NCI-H2081 treated with DMSO at 0.1 percent for 48 hours (cell line): ENCODE results near the gene CD63.
"Not testable (repeated sequence)": the region's sequence is repeated elsewhere in the genome, so short reads cannot be mapped to it uniquely, and the experiment has no call there.

ENCODE experiments used
- DNase-seq: peaks from one replicate; lab custom pipeline; 2025; lab: John Stamatoyannopoulos, UW

The CD63 gene

DNA sequence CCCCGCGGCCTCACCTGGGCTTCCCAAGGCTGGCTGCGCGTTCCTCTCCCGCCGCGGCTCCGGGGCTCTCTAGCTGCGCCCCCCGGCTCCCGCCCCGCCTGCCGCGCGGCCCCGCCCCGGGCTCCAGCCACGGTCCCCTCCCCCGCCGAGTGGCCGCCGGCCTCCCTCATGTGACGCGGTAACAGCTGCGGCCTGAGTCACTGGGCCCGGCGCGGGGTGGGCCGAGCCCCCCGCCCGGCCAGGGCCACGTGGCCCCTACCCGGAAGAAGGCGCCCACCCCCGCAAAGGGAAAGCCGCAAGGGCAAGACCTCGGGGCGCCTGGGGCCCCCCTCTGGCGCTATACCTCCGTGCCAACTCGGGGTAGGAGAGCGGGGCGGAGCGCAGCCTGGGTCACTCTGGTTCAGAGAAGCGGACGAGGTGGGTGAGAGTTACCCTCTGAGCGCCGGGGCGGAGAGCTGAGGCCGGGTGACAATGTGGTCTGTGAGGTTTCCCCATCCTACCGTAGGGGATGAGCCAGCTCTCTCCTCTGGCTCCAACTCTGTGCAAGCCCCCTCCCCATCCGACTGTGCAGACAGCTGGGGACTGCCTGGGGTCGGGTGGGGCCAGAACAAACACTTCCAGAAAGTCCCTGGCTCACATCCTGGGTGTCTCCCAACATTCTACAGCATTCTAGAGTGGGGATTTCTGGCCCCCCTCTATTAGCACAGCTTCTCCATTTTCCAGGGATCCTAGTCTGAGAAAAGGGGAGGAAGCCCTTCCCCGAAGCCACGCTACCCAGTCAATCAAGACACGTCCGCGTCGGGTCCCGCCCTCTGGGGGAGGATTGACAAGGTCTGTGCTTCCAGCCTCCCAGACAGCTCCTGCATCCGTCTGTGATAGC is at the start of gene CD63:
CD63 (minus strand) TSS at position 71 of the 880 bp plus-strand sequence. CDS start 668 bp downstream, outside the sequence.
- DNase-seq = no peak

DNA sequence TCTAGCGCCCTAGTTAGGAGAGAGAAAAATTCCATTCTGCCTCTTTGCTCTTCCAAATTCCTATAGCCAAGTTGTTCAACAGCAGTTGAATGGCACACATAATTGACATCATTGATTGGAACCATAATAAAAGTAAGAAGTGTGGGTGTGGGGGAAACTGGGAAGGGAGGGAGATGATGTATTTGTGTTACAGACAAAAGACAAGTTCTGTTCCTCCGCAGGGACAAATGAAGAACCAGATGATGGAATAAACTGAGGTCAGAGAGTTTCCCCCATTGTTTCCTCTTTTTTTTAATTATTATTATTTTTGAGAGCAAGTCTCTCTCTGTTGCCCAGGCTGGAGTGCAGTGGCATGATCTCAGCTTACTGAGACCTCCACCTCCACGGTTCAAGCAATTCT is 49.0 kb upstream of the CD63 start:
- DNase-seq = no peak

DNA sequence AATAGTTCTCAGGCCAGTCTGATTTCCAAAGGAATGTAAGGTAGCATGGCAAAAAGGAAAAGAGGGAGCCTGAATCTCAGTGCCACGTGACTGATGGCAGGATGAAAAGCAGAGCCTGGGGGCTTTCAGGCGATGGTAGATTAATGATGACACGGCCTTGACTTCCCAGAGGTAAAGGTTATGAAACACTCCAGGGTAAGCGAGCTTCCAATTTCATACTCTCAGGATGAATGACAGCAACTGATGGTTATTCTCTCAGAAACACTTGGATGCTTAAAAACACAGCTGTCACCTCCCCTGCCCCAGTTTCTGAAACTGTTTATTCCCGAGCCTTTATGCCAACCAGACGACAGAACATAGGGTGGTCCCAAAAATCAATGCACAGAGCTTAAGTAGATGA is 42.9 kb upstream of the CD63 start:
- DNase-seq = no peak

DNA sequence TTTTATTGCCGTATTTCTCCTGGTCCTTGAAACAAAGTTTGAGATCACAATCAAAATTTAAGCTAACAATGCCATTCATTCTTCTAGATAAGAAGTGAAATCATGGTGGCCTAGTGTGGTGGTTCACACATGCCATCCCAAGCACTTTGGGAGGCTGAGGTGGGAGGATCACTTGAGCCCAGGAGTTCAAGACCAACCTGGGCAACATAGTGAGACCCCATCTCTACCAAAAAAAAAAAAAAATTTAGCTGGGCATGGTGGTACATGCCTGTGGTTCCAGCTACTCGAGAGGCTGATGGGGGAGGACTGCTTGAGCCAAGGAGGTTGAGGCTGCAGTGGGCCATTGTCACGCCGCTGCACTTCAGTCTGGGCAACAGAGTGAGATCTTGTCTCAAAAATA is 38.3 kb upstream of the CD63 start:
- no peak for DNase-seq

DNA sequence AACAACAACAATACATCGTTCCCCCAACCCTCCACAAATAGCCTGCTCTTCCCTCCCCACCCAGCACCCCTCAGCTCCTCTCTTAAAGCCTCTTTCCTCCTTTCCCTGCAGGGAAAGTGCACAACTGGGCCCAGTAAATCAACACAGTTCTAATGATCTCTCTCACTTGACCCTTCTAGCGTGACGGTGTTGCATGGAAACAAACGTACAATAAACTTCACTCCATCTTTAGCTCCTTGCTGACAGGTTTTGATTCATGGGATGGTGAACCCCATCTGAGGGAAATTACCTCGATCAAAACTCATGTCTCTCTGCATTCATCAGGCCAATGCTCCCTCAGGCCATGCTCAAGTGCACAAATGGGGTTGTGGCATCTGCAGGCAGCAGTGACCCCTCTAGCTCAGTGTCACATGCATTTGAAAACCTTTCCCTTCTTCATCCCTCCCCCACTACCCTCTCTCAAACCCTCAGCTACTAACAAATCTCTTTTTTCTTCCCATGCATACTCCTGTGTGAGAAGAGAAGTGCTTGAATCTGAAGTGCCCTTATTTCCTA is 37.0 kb upstream of the CD63 start:
- no peak for DNase-seq

GRCh38 chr12:55762646-55763045 is 33.8 kb upstream of the CD63 start:
- DNase-seq = no peak

DNA sequence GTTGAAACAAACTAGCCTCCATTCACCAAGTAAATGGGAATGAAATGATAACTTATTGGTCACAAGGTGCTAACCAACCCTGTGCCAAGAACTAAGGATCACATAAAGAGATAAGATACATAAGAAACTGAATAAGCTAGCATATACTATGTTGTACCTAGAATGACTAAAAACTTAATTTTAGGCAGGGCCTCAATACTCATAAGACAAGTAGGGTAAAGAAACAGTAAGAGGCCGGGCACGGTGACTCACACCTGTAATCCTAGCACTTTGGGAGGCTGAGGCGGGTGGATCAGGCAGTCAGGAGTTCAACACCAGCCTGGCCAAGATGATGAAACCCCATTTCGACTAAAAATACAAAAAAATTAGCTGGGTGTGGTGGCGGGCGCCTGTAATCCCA is 31.9 kb upstream of the CD63 start:
- no peak for DNase-seq

DNA sequence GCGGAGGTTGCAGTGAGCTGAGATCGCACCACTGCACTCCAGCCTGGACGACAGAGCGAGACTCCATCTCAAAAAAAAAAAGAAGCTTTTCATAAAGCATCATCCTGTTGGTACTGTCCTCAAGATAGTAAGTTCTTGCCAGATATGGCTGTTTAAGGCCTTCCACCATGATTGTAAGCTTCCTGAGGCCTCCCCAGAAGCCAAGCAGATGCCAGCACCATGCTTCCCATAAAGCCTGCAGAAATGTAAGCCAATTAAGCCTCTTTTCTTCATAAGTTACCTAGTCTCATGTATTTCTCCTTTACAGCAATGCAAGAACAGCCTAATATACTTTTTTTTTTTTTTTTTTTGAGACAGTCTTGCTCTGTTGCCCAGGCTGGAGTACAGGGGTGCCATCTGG is 29.8 kb upstream of the CD63 start:
- not testable (repeated sequence) for DNase-seq

GRCh38 chr12:55757701-55758100 is 28.9 kb upstream of the CD63 start:
- no peak for DNase-seq

DNA sequence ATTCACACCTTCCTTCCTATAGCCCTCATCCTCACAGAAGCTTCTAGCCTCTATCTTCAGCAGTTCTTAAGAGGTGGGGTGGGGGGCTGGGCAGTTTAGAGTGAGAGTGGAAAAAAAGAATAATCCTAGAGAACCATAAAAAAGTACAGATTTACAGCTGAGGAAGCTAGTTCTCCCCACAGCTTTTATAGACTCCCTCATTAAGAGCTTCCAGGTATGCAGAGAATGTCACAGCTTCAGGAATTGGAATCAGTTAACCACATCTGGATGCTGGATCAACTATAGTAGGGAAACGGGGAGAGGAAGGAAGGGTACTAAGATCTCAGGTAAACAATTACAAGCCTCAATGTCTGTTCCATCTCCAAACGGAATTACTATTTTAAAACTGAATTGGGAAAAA is 26.4 kb upstream of the CD63 start:
- DNase-seq = no peak

GRCh38 chr12:55748230-55748993 is 19.6 kb upstream of the CD63 start:
- no peak for DNase-seq

DNA sequence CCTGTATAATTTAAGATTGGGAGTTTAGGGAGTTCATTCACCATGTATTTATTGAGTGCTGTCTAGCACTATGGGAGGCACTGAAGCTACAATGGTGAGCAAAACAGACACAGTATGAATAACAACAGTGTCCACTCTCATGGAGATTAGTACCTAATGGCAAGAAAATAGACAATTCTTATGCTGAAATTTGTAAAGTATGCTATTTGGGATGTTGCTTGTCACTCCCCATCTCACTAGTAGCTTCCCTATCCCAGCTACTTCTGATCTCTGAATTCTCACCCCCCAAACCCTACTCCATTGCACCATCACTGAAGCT is 18.1 kb upstream of the CD63 start:
- no peak for DNase-seq

- DNase-seq = no peak
Observed at GRCh38 chr12:55746174-55746912, 17.5 kb upstream of the CD63 start.

GRCh38 chr12:55745361-55746173 is 16.8 kb upstream of the CD63 start:
- no peak for DNase-seq

GRCh38 chr12:55744340-55745030 is 15.7 kb upstream of the CD63 start:
- DNase-seq = no peak

DNA sequence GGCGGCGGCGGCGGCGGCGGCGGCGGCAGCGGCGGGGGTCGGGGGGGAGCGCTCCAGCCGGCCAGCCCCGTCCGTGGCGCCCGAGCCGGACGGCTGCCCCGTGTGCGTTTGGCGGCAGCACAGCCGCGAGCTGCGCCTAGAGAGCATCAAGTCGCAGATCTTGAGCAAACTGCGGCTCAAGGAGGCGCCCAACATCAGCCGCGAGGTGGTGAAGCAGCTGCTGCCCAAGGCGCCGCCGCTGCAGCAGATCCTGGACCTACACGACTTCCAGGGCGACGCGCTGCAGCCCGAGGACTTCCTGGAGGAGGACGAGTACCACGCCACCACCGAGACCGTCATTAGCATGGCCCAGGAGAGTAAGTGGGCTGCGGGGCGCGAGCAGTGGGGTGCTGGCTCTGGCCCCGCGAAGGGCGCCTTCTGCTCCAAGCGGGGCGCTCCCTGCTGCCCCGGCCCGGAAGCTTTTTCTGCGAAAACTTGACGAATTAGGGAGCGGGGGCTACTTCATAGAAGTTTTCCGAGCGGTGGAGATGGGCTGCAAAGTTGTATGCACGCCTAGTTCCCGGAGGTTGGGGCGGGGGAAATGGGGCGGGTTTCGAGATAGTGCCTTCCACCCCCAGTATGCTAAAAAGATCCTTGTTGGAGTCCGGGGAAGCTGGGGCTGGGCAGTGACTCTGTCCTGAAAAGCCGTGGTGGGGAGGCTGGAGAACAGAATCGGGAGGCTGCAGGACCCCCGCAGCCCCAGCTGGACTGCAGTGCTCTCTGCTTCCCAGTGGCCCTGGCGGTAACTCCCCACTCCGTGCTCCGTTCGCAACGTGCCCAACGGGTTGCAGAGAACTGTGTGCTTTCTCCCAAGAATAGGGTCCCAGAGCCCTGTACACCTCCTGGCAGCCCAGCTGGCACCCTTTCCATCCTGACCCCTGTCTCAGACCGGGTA is 14.9 kb upstream of the CD63 start:
- DNase-seq = no peak

DNA sequence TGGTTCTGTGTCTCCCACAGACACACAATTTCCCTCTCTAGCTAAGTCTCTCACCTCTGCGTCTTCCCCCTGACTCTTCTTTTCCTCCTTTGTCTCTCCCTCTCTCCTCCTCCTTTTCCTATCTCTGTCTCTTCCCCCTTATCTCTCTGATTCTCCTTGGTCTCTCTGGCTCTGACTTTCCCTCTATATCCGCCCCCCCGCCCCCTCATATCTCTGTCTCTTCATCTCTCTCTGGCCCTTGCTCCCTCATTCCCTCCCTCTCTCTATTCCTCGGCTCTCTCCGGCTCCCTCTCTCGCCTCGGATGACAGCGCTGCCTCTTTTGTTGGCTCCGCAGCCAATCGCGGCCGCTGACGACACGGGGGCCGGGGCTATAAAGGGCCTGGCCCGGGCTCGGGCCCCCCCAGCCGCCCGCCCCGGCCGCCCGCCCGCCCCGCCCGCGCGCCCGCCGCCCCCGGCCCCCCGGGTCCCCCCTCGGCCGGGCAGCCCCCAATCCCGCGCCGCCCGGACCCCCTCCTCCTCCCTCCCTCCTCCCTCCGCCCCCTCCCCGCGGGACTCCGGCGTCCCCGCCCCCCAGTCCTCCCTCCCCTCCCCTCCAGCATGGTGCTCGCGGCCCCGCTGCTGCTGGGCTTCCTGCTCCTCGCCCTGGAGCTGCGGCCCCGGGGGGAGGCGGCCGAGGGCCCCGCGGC is 14.1 kb upstream of the CD63 start, which contains the start of gene GDF11:
GDF11 (plus strand) TSS at position 404 of the 687 bp plus-strand sequence; CDS start at position 599, 195 bp downstream.
- DNase-seq = peak; percentile 41

GRCh38 chr12:55741931-55742680 is 13.3 kb upstream of the CD63 start:
- DNase-seq = no peak
